ENCODE measurements around the gene PAWR. TPM values are rescaled to one million over a fixed set of nuclear protein-coding genes. Genes with fewer than 3 reads are reported as not detected.
"Not testable (repeated sequence)": the region's sequence is repeated elsewhere in the genome, so short reads cannot be mapped to it uniquely, and the experiment has no call there.

The PAWR gene
- total RNA-seq, 1 donor = 8.7 TPM

- Histone ChIP-seq H3K27me3 (ENCODE audit: insufficient read depth, low read length) (no peaks in the 10 kb centered on the region), H3K9me3 (ENCODE audit: low read depth, low read length) (no peaks in the 10 kb centered on the region), H3K4me1 (ENCODE audit: insufficient read depth, low read length) (no peaks in the 10 kb centered on the region), H3K4me3 (ENCODE audit: low read length) (no peak overlapping the region)
These were observed 144.2 kb downstream of the PAWR start for GRCh38 chr12:79546466-79547043.

DNA sequence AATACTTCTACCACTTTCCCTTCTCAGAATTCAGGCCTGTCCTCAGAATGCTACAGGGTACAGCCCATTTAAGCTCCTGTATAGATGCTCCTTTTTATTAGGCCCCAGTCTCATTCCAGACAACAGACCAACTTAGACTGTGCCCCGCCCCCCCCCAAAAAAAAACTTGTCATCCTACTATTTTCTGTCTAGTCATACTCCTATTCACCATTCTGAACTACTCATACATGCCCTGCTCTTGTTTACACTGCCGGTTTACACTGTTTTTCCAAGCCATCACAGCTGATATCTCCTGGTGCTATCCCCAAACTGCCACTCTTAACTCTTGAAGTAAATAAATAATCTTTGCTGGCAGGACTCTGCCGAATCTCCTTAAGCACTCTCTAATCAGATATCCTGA is 146.3 kb downstream of the PAWR start:
- H3K4me3 ChIP-seq (ENCODE audit: low read length); H3K4me1 ChIP-seq (ENCODE audit: insufficient read depth, low read length); H3K27me3 ChIP-seq (ENCODE audit: insufficient read depth, low read length); H3K9me3 ChIP-seq (ENCODE audit: low read depth, low read length): not testable (repeated sequence)

- Histone ChIP-seq H3K4me3 (ENCODE audit: low read length) (no peak overlapping the region), H3K27me3 (ENCODE audit: insufficient read depth, low read length) (no peaks in the 10 kb centered on the region), H3K4me1 (ENCODE audit: insufficient read depth, low read length) (no peaks in the 10 kb centered on the region), H3K9me3 (ENCODE audit: low read depth, low read length) (no peaks in the 10 kb centered on the region)
These were observed 153.1 kb downstream of the PAWR start for GRCh38 chr12:79537675-79538074.

DNA sequence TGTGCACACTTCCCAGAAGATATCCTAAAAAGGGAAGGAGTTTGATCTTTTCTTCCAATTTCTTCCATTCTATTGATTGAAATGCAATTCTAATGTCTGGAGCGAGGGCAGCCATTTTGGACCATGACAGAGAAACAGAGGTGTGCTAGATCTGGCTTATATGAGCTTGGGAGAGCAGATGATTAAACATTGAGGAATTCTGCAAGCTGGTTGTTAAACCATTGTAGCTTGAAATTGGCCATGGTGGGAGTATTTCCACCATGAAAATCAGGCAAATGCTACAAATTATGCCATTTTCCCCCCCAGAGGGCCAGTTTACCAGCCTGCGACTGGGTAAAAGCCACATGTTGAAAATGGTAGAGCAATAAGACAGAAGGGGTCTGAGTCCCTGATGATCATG is 155.0 kb downstream of the PAWR start:
- H3K4me3 ChIP-seq (ENCODE audit: low read length) = no peak overlapping the region
- no peaks in the 10 kb centered on the region for H3K27me3 ChIP-seq (ENCODE audit: insufficient read depth, low read length)
- H3K4me1 ChIP-seq (ENCODE audit: insufficient read depth, low read length) = no peaks in the 10 kb centered on the region
- no peaks in the 10 kb centered on the region for H3K9me3 ChIP-seq (ENCODE audit: low read depth, low read length)

Other genes with a start within 250 kb of the PAWR start
- gene PPP1R12A, start 244.1 kb upstream of the PAWR start, total RNA-seq = 156 TPM

All from mononuclear cell (primary cell).